Natural killer cell (primary cell): ENCODE measurements around the gene TPST1. TPM values are rescaled to one million over a fixed set of nuclear protein-coding genes. Genes with fewer than 3 reads are reported as not detected.

ENCODE experiments used
- ATAC-seq, 3 donors: fragments of 150-1000 bp in 2 of 3; fragments of 200-7000 bp in 1 of 3; cut with Tn5 transposase; 1 replicate in 1 of 3; 2 replicates in 2 of 3; pipeline ENCODE4 v1.10.0; 2021; ENCODE audit warnings: mild to moderate bottlenecking in 2 of 3, moderate library complexity in 2 of 3
- DNase-seq, 2 donors: peaks; one replicate each; pipeline versions ENCODE4 v3.0.0 to v3.0.0-alpha.2; 2013 to 2021; ENCODE audit warnings: mixed read lengths in 1 of 2
- H3K27ac ChIP-seq: one replicate; pipeline ENCODE4 v1.5.1; 2013; ENCODE audit warnings: mild to moderate bottlenecking, low read length
- H3K27me3 ChIP-seq: one replicate; pipeline ENCODE4 v1.6.1; 2013; ENCODE audit warnings: low read length; ENCODE audit not compliant: control insufficient read depth, insufficient read depth
- H3K36me3 ChIP-seq: one replicate; pipeline ENCODE4 v1.6.1; 2013; ENCODE audit warnings: low read length; ENCODE audit not compliant: control insufficient read depth, insufficient read depth
- H3K4me1 ChIP-seq: one replicate; pipeline ENCODE4 v1.6.1; 2013; ENCODE audit warnings: low read length; ENCODE audit not compliant: control insufficient read depth, insufficient read depth
- H3K4me3 ChIP-seq: one replicate; pipeline ENCODE4 v1.5.1; 2013; ENCODE audit warnings: low read length
- H3K9me3 ChIP-seq: one replicate; pipeline ENCODE4 v1.6.1; 2013; ENCODE audit warnings: low read length; ENCODE audit not compliant: control insufficient read depth, insufficient read depth
- H3K27ac Mint-ChIP-seq, 2 donors: one replicate each; pipeline ENCODE4 v1.8.0; 2022; ENCODE audit warnings: mild to moderate bottlenecking in 2 of 2, mixed read lengths in 2 of 2, moderate library complexity in 1 of 2
- H3K27me3 Mint-ChIP-seq, 2 donors: one replicate each; pipeline ENCODE4 v1.8.0; 2022; ENCODE audit warnings: low read depth in 2 of 2, mixed read lengths in 2 of 2
- H3K36me3 Mint-ChIP-seq: one replicate; pipeline ENCODE4 v1.8.0; 2022; ENCODE audit warnings: mixed read lengths
- H3K4me1 Mint-ChIP-seq, 2 donors: one replicate each; pipeline ENCODE4 v1.8.0; 2022; ENCODE audit warnings: mixed read lengths in 2 of 2
- H3K4me3 Mint-ChIP-seq: one replicate; pipeline ENCODE4 v1.8.0; 2022; ENCODE audit warnings: mild to moderate bottlenecking, moderate library complexity, mixed read lengths
- H3K9me3 Mint-ChIP-seq, 2 donors: one replicate each; pipeline ENCODE4 v1.8.0; 2022; ENCODE audit warnings: mixed read lengths in 2 of 2
- CTCF ChIP-seq: fragments of 200-600 bp; IDR thresholded peaks from one replicate; pipeline ENCODE4 v1.8.0; 2022; ENCODE audit warnings: antibody characterized with exemption
- WGBS: methylation state at CpG from one replicate; pipeline ENCODE4 v1.1.7; 2013; ENCODE audit warnings: missing lambda C conversion rate; ENCODE audit not compliant: insufficient coverage; 5-methylcytosine and 5-hydroxymethylcytosine counted together
- intact Hi-C: fragments of 100-400 bp; cut with micrococcal nuclease; formaldehyde crosslinking; loops from one replicate; pipeline ENCODE4 v1.14.2; 2022
- total RNA-seq, 4 donors: library from RNA; stranded (reverse); fragments of 120-200 nt in 1 of 4; gene quantifications; one replicate each; pipeline versions ENCODE4 v1.2.3 to v1.2.4, GENCODE V29; 2013 to 2022

Gene TPST1
- total RNA-seq, 3 donors from 2014 or later (not counting 1 experiment from before 2014, with no cell fraction given): 10.4 to 17.3 (median 14.3) TPM

DNA sequence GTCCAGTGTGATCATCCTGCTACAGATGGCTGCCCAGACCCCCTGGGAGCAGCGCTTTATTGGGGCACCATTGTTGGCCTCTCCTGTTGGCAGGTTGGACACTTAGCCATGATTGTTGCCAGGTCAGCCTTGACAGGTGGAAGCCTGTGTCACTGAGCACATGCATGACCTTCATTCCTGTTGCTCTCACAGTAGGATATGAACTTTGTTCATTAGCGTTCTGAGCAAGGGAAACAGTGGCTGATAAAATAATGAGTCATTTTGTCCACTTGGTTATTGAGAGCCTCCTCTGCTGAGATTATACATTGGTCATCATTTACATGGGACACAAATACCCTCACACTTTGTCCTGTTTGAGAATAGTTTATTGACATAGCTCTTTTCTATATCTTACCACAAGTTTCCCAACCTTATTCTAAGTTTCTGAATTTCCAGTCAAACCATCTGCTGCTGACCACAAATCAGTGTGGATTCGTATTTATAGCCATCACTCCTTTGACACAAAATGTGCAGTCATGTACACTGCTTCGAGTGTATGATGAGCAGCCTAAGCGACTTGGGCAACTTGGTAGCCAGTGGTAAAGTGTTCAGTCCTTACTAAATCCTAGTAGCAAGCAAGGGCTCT is 102.6 kb downstream of the TPST1 start:
- Mint-ChIP-seq H3K9me3 (no peaks in the 10 kb centered on the region), H3K27ac (no peak overlapping the region), H3K27me3 (no peaks in the 10 kb centered on the region), H3K4me3 (no peak overlapping the region), H3K4me1 (no peaks in the 10 kb centered on the region), H3K36me3 (no peaks in the 10 kb centered on the region)
- Histone ChIP-seq H3K4me3 (no peak overlapping the region), H3K36me3 (no peaks in the 10 kb centered on the region), H3K27me3 (no peaks in the 10 kb centered on the region), H3K9me3 (no peaks in the 10 kb centered on the region), H3K27ac (no peak overlapping the region), H3K4me1 (no peaks in the 10 kb centered on the region)
- TF ChIP-seq CTCF: no peak
- ATAC-seq (no peak), DNase-seq (no peak)
- WGBS: 92% methylated on average over 5 of the region's 5 CpGs
- intact Hi-C loops: no loop called here

- H3K9me3 ChIP-seq: no peaks in the 10 kb centered on the region
- no peaks in the 10 kb centered on the region for H3K27me3 ChIP-seq
- H3K36me3 ChIP-seq: no peaks in the 10 kb centered on the region
- Mint-ChIP-seq H3K36me3 (no peaks in the 10 kb centered on the region), H3K9me3 (no peaks in the 10 kb centered on the region), H3K4me3 (no peak overlapping the region), H3K27ac (no peak overlapping the region), H3K4me1 (no peaks in the 10 kb centered on the region), H3K27me3 (no peaks in the 10 kb centered on the region)
- no peaks in the 10 kb centered on the region for H3K4me1 ChIP-seq
- intact Hi-C loops: no loop called here
- WGBS: 90% methylated on average over 3 of the region's 3 CpGs
- DNase-seq: no peak
- H3K27ac ChIP-seq: no peak overlapping the region
- no peak overlapping the region for H3K4me3 ChIP-seq
- no peak for TF ChIP-seq CTCF
- no peak for ATAC-seq
Observed at GRCh38 chr7:66308411-66308810, 103.3 kb downstream of the TPST1 start.

- WGBS: 91% methylated on average over 2 of the region's 2 CpGs
- no peak for ATAC-seq
- Histone ChIP-seq H3K27me3 (no peaks in the 10 kb centered on the region), H3K36me3 (no peaks in the 10 kb centered on the region), H3K4me3 (no peak overlapping the region), H3K9me3 (no peaks in the 10 kb centered on the region), H3K27ac (no peak overlapping the region), H3K4me1 (no peaks in the 10 kb centered on the region)
- Mint-ChIP-seq H3K27me3 (no peaks in the 10 kb centered on the region), H3K36me3 (no peaks in the 10 kb centered on the region), H3K4me3 (no peak overlapping the region), H3K27ac (no peak overlapping the region), H3K4me1 (no peaks in the 10 kb centered on the region), H3K9me3 (no peaks in the 10 kb centered on the region)
- no peak for TF ChIP-seq CTCF
- intact Hi-C loops: no loop called here
- no peak for DNase-seq
Observed at GRCh38 chr7:66310620-66311019, 105.5 kb downstream of the TPST1 start.
